SU-DHL-6 (cell line): ENCODE results near the gene EPC1.
"Not testable (repeated sequence)": the region's sequence is repeated elsewhere in the genome, so short reads cannot be mapped to it uniquely, and the experiment has no call there.

Experiments used
- H2AFZ ChIP-seq: fragments of 200-600 bp; sonication (generic); 2 replicates; pipeline ENCODE4 v1.6.1; 2014; ENCODE audit warnings: low read depth, mild to moderate bottlenecking, moderate library complexity, mixed read lengths, antibody characterized with exemption, low read length; ENCODE audit not compliant: severe bottlenecking
- H3F3A ChIP-seq: fragments of 200-600 bp; shearing (Covaris generic); 2 replicates; pipeline ENCODE4 v1.6.0; 2016; ENCODE audit warnings: antibody characterized with exemption, mild to moderate bottlenecking; ENCODE audit not compliant: insufficient read depth
- H3K27ac ChIP-seq: fragments of 200-600 bp; sonication (generic); 2 replicates; pipeline ENCODE4 v1.5.1; 2016; ENCODE audit warnings: low read depth, mild to moderate bottlenecking, low read length, moderate library complexity, mixed read lengths
- H3K27me3 ChIP-seq: fragments of 200-600 bp; sonication (generic), shearing (Covaris generic); 2 replicates; pipeline ENCODE4 v1.6.0; 2014; ENCODE audit warnings: mild to moderate bottlenecking, low read length
- H3K36me3 ChIP-seq: fragments of 200-600 bp; sonication (generic); 2 replicates; pipeline ENCODE4 v1.6.1; 2014; ENCODE audit warnings: mild to moderate bottlenecking, low read length, mixed read lengths
- H3K4me2 ChIP-seq: fragments of 300-600, 200-600 bp; shearing (Covaris generic), sonication (generic); 2 replicates; pipeline ENCODE4 v1.6.0; 2014; ENCODE audit warnings: low read length, low read depth, mild to moderate bottlenecking; ENCODE audit not compliant: poor library complexity, severe bottlenecking
- H3K4me3 ChIP-seq: fragments of 200-600 bp; sonication (generic); 2 replicates; pipeline ENCODE4 v1.5.1; 2014; ENCODE audit warnings: antibody characterized with exemption, low read length, mild to moderate bottlenecking, mixed read lengths; ENCODE audit not compliant: insufficient read depth, poor library complexity, severe bottlenecking
- H3K79me2 ChIP-seq: fragments of 200-600 bp; sonication (generic); 2 replicates; pipeline ENCODE4 v1.6.1; 2014; ENCODE audit warnings: mild to moderate bottlenecking, low read length, moderate library complexity; ENCODE audit not compliant: insufficient read depth
- H3K9ac ChIP-seq: fragments of 200-600 bp; sonication (generic); 2 replicates; pipeline ENCODE4 v1.7.0; 2014; ENCODE audit warnings: mild to moderate bottlenecking, low read length
- H3K9me2 ChIP-seq: fragments of 200-600 bp; sonication (generic); replicated peaks from 2 replicates; pipeline ENCODE4 v1.6.1; 2014; ENCODE audit warnings: low read length; ENCODE audit not compliant: insufficient read depth
- H3K9me3 ChIP-seq: fragments of 200-600 bp; sonication (generic); 2 replicates; pipeline ENCODE4 v1.6.1; 2014; ENCODE audit warnings: low read length, mixed read lengths; ENCODE audit not compliant: insufficient read depth
- H4K20me1 ChIP-seq: fragments of 200-600 bp; sonication (generic); 2 replicates; pipeline ENCODE4 v1.6.1; 2014; ENCODE audit warnings: low read depth, mild to moderate bottlenecking, antibody characterized with exemption, low read length, moderate library complexity, mixed read lengths
- EZH2phosphoT487 ChIP-seq: fragments of 200-600 bp; sonication (generic), shearing (Covaris generic); conservative IDR thresholded peaks from 2 replicates; pipeline ENCODE4 v1.6.1; 2018; ENCODE audit warnings: mild to moderate bottlenecking, antibody characterized with exemption, low read length, moderate library complexity, mixed read lengths
- TF ChIP-seq, protein P1 (sequence below): fragments of 200-600 bp; sonication (generic); IDR thresholded peaks from one replicate; pipeline ENCODE4 v1.5.1; 2017; ENCODE audit warnings: antibody characterized with exemption, mild to moderate bottlenecking, low read length, moderate library complexity; ENCODE audit not compliant: insufficient read depth, poor library complexity, severe bottlenecking

Gene EPC1, protein sequence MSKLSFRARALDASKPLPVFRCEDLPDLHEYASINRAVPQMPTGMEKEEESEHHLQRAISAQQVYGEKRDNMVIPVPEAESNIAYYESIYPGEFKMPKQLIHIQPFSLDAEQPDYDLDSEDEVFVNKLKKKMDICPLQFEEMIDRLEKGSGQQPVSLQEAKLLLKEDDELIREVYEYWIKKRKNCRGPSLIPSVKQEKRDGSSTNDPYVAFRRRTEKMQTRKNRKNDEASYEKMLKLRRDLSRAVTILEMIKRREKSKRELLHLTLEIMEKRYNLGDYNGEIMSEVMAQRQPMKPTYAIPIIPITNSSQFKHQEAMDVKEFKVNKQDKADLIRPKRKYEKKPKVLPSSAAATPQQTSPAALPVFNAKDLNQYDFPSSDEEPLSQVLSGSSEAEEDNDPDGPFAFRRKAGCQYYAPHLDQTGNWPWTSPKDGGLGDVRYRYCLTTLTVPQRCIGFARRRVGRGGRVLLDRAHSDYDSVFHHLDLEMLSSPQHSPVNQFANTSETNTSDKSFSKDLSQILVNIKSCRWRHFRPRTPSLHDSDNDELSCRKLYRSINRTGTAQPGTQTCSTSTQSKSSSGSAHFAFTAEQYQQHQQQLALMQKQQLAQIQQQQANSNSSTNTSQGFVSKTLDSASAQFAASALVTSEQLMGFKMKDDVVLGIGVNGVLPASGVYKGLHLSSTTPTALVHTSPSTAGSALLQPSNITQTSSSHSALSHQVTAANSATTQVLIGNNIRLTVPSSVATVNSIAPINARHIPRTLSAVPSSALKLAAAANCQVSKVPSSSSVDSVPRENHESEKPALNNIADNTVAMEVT

DNA sequence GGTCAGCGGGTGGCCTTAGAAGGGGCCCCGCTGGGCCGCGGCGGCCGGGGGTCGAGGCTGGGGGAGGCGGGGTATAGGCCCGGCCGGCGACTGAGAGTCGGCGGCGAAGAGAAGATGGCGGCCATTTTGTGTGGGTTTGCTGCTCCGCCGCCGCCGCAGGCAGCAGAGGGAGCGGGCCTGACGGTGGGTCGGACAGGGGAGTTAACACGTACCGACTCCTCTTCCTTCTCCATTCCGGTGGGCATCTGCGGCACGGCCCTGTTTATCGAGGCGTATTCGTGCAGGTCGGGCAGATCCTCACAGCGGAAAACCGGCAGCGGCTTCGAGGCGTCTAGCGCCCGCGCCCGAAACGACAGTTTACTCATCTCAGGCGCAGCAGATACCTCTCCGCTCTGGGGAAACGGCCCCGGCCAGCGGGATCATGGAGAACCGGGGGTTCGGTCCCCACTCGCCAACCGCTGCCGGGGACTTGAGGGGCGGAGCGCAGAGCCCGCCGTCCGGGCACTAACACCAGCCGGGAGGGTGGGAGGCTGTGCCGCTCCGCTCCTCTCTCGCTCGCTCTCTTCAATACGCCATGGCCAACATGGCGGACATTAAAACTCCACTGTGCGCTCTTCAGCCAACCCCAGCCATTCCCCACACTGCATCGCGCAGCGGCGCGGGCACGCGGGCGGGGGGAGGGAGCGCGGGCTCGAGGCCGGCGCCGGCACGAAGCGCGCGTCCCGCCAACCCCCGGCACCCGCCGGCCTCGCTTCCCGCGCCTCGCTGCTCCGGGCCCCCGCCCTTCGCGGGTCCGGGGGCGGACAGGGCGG, at the start of gene EPC1:
Gene EPC1, minus strand, starts transcription at position 608 of the 812 bp plus-strand sequence. Its CDS starts 243 bp downstream, at position 365.
- Histone ChIP-seq H3K9me2 (no peaks in the 10 kb centered on the region), H3K9ac (peak within 1 kb of the TSS; percentile 100), H3K27me3 (no peaks in the 10 kb centered on the region), H3F3A (peaks cover 10% of the 10 kb centered on the region), H3K9me3 (no peaks in the 10 kb centered on the region), H4K20me1 (no peaks in the 10 kb centered on the region), H3K4me3 (peak within 1 kb of the TSS; percentile 73), H2AFZ (peak within 1 kb of the TSS; percentile 82), H3K4me2 (peak within 1 kb of the TSS; percentile 81), H3K79me2 (peaks cover 59% of the 10 kb centered on the region), H3K27ac (peak within 1 kb of the TSS; percentile 93), H3K36me3 (peaks cover 8% of the 10 kb centered on the region; the same call in 1 of the 2 replicates)
- no peak for TF ChIP-seq EZH2phosphoT487
- TF ChIP-seq, protein P1, sequence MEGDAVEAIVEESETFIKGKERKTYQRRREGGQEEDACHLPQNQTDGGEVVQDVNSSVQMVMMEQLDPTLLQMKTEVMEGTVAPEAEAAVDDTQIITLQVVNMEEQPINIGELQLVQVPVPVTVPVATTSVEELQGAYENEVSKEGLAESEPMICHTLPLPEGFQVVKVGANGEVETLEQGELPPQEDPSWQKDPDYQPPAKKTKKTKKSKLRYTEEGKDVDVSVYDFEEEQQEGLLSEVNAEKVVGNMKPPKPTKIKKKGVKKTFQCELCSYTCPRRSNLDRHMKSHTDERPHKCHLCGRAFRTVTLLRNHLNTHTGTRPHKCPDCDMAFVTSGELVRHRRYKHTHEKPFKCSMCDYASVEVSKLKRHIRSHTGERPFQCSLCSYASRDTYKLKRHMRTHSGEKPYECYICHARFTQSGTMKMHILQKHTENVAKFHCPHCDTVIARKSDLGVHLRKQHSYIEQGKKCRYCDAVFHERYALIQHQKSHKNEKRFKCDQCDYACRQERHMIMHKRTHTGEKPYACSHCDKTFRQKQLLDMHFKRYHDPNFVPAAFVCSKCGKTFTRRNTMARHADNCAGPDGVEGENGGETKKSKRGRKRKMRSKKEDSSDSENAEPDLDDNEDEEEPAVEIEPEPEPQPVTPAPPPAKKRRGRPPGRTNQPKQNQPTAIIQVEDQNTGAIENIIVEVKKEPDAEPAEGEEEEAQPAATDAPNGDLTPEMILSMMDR = no peak

DNA sequence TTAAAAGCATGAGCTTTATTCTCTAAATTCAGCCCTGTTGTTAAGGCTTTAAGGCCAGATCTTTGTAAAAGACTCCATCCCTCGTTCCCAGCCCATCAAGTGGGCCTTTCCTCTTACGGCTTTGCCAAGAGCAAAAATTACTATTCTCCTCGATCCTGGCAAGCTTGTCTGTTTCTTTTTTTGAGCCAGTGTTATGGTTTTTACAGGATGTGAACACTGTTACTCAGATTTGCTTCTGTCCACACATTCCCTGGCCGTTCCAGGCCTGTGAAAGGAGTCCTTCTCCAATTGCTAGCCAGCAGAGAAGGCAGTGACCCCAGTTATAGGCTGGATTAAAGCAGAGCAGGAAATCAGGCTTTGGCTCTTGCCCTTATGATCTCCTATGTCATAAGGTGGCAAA, 47.0 kb upstream of the EPC1 start:
- no peak overlapping the region for H3K9ac ChIP-seq
- no peak for TF ChIP-seq EZH2phosphoT487
- TF ChIP-seq, protein P1 = no peak
- no peak overlapping the region for H3K27ac ChIP-seq
- H3K4me3 ChIP-seq = no peak overlapping the region
- H3K36me3 ChIP-seq = no peaks in the 10 kb centered on the region
- no peaks in the 10 kb centered on the region for H4K20me1 ChIP-seq
- no peak overlapping the region for H2AFZ ChIP-seq
- H3K27me3 ChIP-seq = no peaks in the 10 kb centered on the region
- H3F3A ChIP-seq = no peaks in the 10 kb centered on the region
- no peak overlapping the region for H3K4me2 ChIP-seq
- H3K9me3 ChIP-seq = no peaks in the 10 kb centered on the region
- H3K9me2 ChIP-seq = no peaks in the 10 kb centered on the region
- no peaks in the 10 kb centered on the region for H3K79me2 ChIP-seq

DNA sequence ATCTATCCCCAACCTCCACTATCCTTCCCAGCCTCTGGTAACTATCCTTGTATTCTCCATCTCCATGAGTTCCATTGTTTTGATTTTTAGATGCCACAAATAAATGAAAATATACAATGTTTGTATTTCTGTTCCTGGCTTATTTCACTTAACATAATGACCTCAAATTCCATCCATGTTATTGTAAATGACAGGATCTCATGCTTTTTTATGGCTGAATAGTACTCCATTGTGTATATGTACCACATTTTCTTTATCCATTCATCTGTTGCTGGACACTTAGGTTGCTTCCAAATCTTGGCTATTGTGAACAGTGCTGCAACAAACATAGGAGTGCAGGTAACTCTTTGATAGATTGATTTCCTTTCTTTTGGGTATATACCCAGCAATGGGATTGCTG, 45.3 kb upstream of the EPC1 start:
- not testable (repeated sequence) for H3K27me3 ChIP-seq, H3K4me3 ChIP-seq, H3K27ac ChIP-seq, H3K9me3 ChIP-seq, H2AFZ ChIP-seq, H3K79me2 ChIP-seq, H4K20me1 ChIP-seq, H3K9ac ChIP-seq, H3K4me2 ChIP-seq, H3K36me3 ChIP-seq, H3K9me2 ChIP-seq, H3F3A ChIP-seq
